Trophoblast cell (in vitro differentiated cells and primary cell): Measurements from ENCODE around the gene PAPPA.

Source experiments
- DNase-seq, 2 donors: peaks; one replicate each; pipeline ENCODE4 v3.0.0-alpha.2; 2016
- H2AFZ ChIP-seq: 2 replicates; pipeline ENCODE4 v1.6.1; 2013; ENCODE audit warnings: low read length, moderate library complexity, mild to moderate bottlenecking; ENCODE audit not compliant: insufficient read depth, poor library complexity
- H2AK5ac ChIP-seq: 2 replicates; pipeline ENCODE4 v1.6.1; 2013; ENCODE audit warnings: mild to moderate bottlenecking, low read length
- H2BK120ac ChIP-seq: 2 replicates; pipeline ENCODE4 v1.6.1; 2013; ENCODE audit warnings: low read length, mild to moderate bottlenecking, moderate library complexity; ENCODE audit not compliant: insufficient read depth, poor library complexity
- H2BK12ac ChIP-seq: 2 replicates; pipeline ENCODE4 v1.6.1; 2013; ENCODE audit warnings: mild to moderate bottlenecking, low read length, moderate library complexity
- H2BK5ac ChIP-seq: 2 replicates; pipeline ENCODE4 v1.6.1; 2013; ENCODE audit warnings: low read length, low read depth, moderate library complexity, mild to moderate bottlenecking; ENCODE audit not compliant: poor library complexity
- H3K14ac ChIP-seq: 2 replicates; pipeline ENCODE4 v1.6.1; 2013; ENCODE audit warnings: mild to moderate bottlenecking, low read length
- H3K18ac ChIP-seq: 2 replicates; pipeline ENCODE4 v1.6.1; 2013; ENCODE audit warnings: mild to moderate bottlenecking, low read length
- H3K23ac ChIP-seq: 2 replicates; pipeline ENCODE4 v1.6.1; 2013; ENCODE audit warnings: low read length
- H3K27ac ChIP-seq: 2 replicates; pipeline ENCODE4 v1.5.1; 2013; ENCODE audit warnings: low read depth, mild to moderate bottlenecking, inconsistent platforms, low read length, moderate library complexity
- H3K27me3 ChIP-seq: 2 replicates; pipeline ENCODE4 v1.6.1; 2013; ENCODE audit warnings: inconsistent platforms, mild to moderate bottlenecking, low read length, moderate library complexity; ENCODE audit not compliant: insufficient read depth
- H3K36me3 ChIP-seq, 2 experiments: 1 replicate in 1 of 2; 2 replicates in 1 of 2; pipeline ENCODE4 v1.6.1; 2013; ENCODE audit warnings: low read length in 2 of 2, mild to moderate bottlenecking in 2 of 2, moderate library complexity in 1 of 2; ENCODE audit not compliant: insufficient read depth in 2 of 2, control insufficient read depth in 1 of 2
- H3K4ac ChIP-seq: 2 replicates; pipeline ENCODE4 v1.6.1; 2013; ENCODE audit warnings: low read depth, mild to moderate bottlenecking, low read length, moderate library complexity
- H3K4me1 ChIP-seq, 2 experiments: 1 replicate in 1 of 2; 2 replicates in 1 of 2; pipeline ENCODE4 v1.6.1; 2013; ENCODE audit warnings: low read length in 2 of 2, mild to moderate bottlenecking in 2 of 2, moderate library complexity in 1 of 2; ENCODE audit not compliant: insufficient read depth in 2 of 2, control insufficient read depth in 1 of 2
- H3K4me2 ChIP-seq: 2 replicates; pipeline ENCODE4 v1.6.1; 2013; ENCODE audit warnings: inconsistent platforms, mild to moderate bottlenecking, low read length, moderate library complexity
- H3K4me3 ChIP-seq: 2 replicates; pipeline ENCODE4 v1.5.1; 2013; ENCODE audit warnings: mild to moderate bottlenecking, low read depth, low read length, inconsistent platforms
- H3K79me1 ChIP-seq: one replicate; pipeline ENCODE4 v1.6.1; 2013; ENCODE audit warnings: low read length
- H3K79me2 ChIP-seq: 2 replicates; pipeline ENCODE4 v1.6.1; 2013; ENCODE audit warnings: low read length, mild to moderate bottlenecking; ENCODE audit not compliant: control insufficient read depth, insufficient read depth, poor library complexity
- H3K9ac ChIP-seq: 2 replicates; pipeline ENCODE4 v1.6.1; 2013; ENCODE audit warnings: mild to moderate bottlenecking, low read length
- H3K9me3 ChIP-seq: 2 replicates; pipeline ENCODE4 v1.6.1; 2013; ENCODE audit warnings: low read depth, mild to moderate bottlenecking, control low read depth, inconsistent platforms, low read length; ENCODE audit not compliant: insufficient read depth
- H4K12ac ChIP-seq: 2 replicates; pipeline ENCODE4 v1.6.1; 2013; ENCODE audit warnings: low read depth, mild to moderate bottlenecking, low read length, moderate library complexity
- H4K8ac ChIP-seq: 2 replicates; pipeline ENCODE4 v1.6.1; 2013; ENCODE audit warnings: low read depth, mild to moderate bottlenecking, low read length, moderate library complexity
- H4K91ac ChIP-seq: one replicate; pipeline ENCODE4 v1.6.1; 2013; ENCODE audit warnings: low read depth, mild to moderate bottlenecking, low read length, moderate library complexity
- WGBS: extraction: QIAGEN DNeasy Blood & Tissue Kit; methylation state at CpG from one replicate; pipeline ENCODE4 v1.1.7; 2013; ENCODE audit warnings: missing lambda C conversion rate; ENCODE audit not compliant: insufficient read length, insufficient coverage; ENCODE audit errors: extremely low coverage; 5-methylcytosine and 5-hydroxymethylcytosine counted together

PAPPA gene

GRCh38 chr9:116394894-116395698 lies 241.5 kb downstream of the PAPPA start:
- Histone ChIP-seq H2AK5ac (no peak overlapping the region), H2BK120ac (no peak overlapping the region), H3K27ac (no peak overlapping the region), H3K27me3 (no peaks in the 10 kb centered on the region), H2BK12ac (no peak overlapping the region), H4K91ac (no peak overlapping the region), H2AFZ (no peak overlapping the region), H3K4ac (no peak overlapping the region), H3K4me3 (no peak overlapping the region), H4K8ac (no peak overlapping the region), H3K9me3 (peaks cover 2% of the 10 kb centered on the region), H3K79me2 (no peaks in the 10 kb centered on the region), H3K4me2 (no peak overlapping the region), H2BK5ac (no peak overlapping the region), H3K14ac (no peak overlapping the region), H3K36me3 (peaks cover 0 to 14% of the 10 kb centered on the region in 2 experiments), H3K18ac (no peak overlapping the region), H3K79me1 (no peaks in the 10 kb centered on the region), H3K4me1 (peaks cover 7 to 8% of the 10 kb centered on the region in 2 experiments), H3K9ac (no peak overlapping the region), H3K23ac (peak overlapping the region; percentile 49), H4K12ac (no peak overlapping the region)
- WGBS, result no CpG with 5 or more reads among the region's 5 CpGs
- DNase-seq, result peak in 1 of 2 donors; percentile 36

DNA sequence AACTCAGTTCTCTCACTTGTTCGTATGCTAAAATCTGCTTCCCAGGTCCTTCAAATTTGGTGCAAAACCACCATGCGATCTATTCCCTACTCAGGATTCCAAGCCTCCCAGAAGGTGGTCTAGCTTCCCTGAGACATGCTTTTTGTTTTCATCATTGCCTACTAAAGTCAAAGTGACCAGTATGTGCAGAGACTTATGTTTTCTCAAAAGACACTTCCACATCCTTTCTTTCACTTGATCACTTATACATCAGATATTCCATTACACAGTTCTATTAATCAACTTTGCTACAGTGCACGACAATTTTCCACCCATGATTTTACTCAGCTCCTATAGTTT lies 242.1 kb downstream of the PAPPA start:
- Histone ChIP-seq H3K4me3 (no peak overlapping the region), H3K9me3 (peaks cover 2% of the 10 kb centered on the region), H3K14ac (no peak overlapping the region), H3K79me2 (no peaks in the 10 kb centered on the region), H2BK120ac (no peak overlapping the region), H3K27me3 (no peaks in the 10 kb centered on the region), H3K4me1 (peaks cover 7 to 8% of the 10 kb centered on the region in 2 experiments), H4K12ac (no peak overlapping the region), H2BK5ac (no peak overlapping the region), H3K9ac (no peak overlapping the region), H3K18ac (no peak overlapping the region), H3K36me3 (peaks cover 0 to 14% of the 10 kb centered on the region in 2 experiments), H3K23ac (no peak overlapping the region), H3K4ac (no peak overlapping the region), H2BK12ac (no peak overlapping the region), H3K27ac (no peak overlapping the region), H3K79me1 (no peaks in the 10 kb centered on the region), H2AFZ (no peak overlapping the region), H2AK5ac (no peak overlapping the region), H3K4me2 (no peak overlapping the region), H4K8ac (no peak overlapping the region), H4K91ac (no peak overlapping the region)
- WGBS, result no CpG with 5 or more reads among the region's 3 CpGs
- DNase-seq, result no peak

- no peak overlapping the region for H3K4ac ChIP-seq
- no peak overlapping the region for H3K23ac ChIP-seq
- no peaks in the 10 kb centered on the region for H3K27me3 ChIP-seq
- H2BK120ac ChIP-seq, result no peak overlapping the region
- H2AK5ac ChIP-seq, result no peak overlapping the region
- H3K4me1 ChIP-seq, result no peaks in the 10 kb centered on the region
- H3K14ac ChIP-seq, result no peak overlapping the region
- H3K9ac ChIP-seq, result no peak overlapping the region
- H4K8ac ChIP-seq, result no peak overlapping the region
- no peak overlapping the region for H3K4me3 ChIP-seq
- H2AFZ ChIP-seq, result no peak overlapping the region
- H3K27ac ChIP-seq, result no peak overlapping the region
- no peaks in the 10 kb centered on the region for H3K36me3 ChIP-seq
- no peaks in the 10 kb centered on the region for H3K9me3 ChIP-seq
- H4K12ac ChIP-seq, result no peak overlapping the region
- no peaks in the 10 kb centered on the region for H3K79me1 ChIP-seq
- H3K79me2 ChIP-seq, result no peaks in the 10 kb centered on the region
- no peak overlapping the region for H3K4me2 ChIP-seq
- no peak overlapping the region for H3K18ac ChIP-seq
- H2BK12ac ChIP-seq, result no peak overlapping the region
- peak; percentile 33 to 77 for DNase-seq
- no peak overlapping the region for H2BK5ac ChIP-seq
- H4K91ac ChIP-seq, result no peak overlapping the region
Measured at GRCh38 chr9:116403171-116403570, 249.6 kb downstream of the PAPPA start.

- Histone ChIP-seq H2AK5ac (no peak overlapping the region), H4K8ac (no peak overlapping the region), H3K36me3 (no peaks in the 10 kb centered on the region), H2BK120ac (no peak overlapping the region), H2AFZ (no peak overlapping the region), H3K9me3 (no peaks in the 10 kb centered on the region), H2BK12ac (no peak overlapping the region), H3K4me1 (no peaks in the 10 kb centered on the region), H3K23ac (no peak overlapping the region), H3K4ac (no peak overlapping the region), H3K79me1 (no peaks in the 10 kb centered on the region), H4K12ac (no peak overlapping the region), H3K27ac (no peak overlapping the region), H3K18ac (no peak overlapping the region), H3K4me2 (no peak overlapping the region), H3K14ac (no peak overlapping the region), H3K79me2 (no peaks in the 10 kb centered on the region), H3K4me3 (no peak overlapping the region), H2BK5ac (no peak overlapping the region), H3K9ac (no peak overlapping the region), H4K91ac (no peak overlapping the region), H3K27me3 (no peaks in the 10 kb centered on the region)
- WGBS, result no CpG with 5 or more reads among the region's 3 CpGs
- DNase-seq, result peak in 1 of 2 donors; percentile 58
Measured at GRCh38 chr9:116404228-116404627, 250.6 kb downstream of the PAPPA start.
